Astrocyte of the spinal cord (primary cell): ENCODE measurements around the gene RTRAF.
A peak's percentile ranks its signal among the peaks of the same experiment; 100 is the strongest.

Source experiments
- DNase-seq: peaks from one replicate; pipeline ENCODE4 v3.0.0; 2011; ENCODE audit warnings: low read depth, low spot score
- H3K4me3 ChIP-seq: 2 replicates; pipeline ENCODE4 v1.5.1; 2011; ENCODE audit warnings: low read depth, mild to moderate bottlenecking, low read length, moderate library complexity
- CTCF ChIP-seq: IDR thresholded peaks from 2 replicates; pipeline ENCODE4 v1.5.1; 2012; ENCODE audit warnings: low read depth, mild to moderate bottlenecking, low read length, inconsistent platforms
- in situ Hi-C: cut with HindIII; loops from 2 replicates; pipeline ENCODE4 v1.10.0; 2017; ENCODE audit warnings: low sequenced_read_pairs

RTRAF gene

GRCh38 chr14:51989293-51990234 is at the start of gene RTRAF:
TSS of gene RTRAF (plus strand) at chr14:51989546. CDS start at chr14:51989640, 94 bp downstream.
- in situ Hi-C loops = no loop called here
- TF ChIP-seq CTCF = no peak
- DNase-seq = peak; percentile 97
- H3K4me3 ChIP-seq = peak within 1 kb of the TSS; percentile 90

- in situ Hi-C loops = no loop called here
- DNase-seq = no peak
- TF ChIP-seq CTCF = no peak
- no peak overlapping the region for H3K4me3 ChIP-seq
Observed at GRCh38 chr14:51939755-51940301, 49.5 kb upstream of the RTRAF start.

- no peak for DNase-seq
- H3K4me3 ChIP-seq = no peak overlapping the region
- no peak for TF ChIP-seq CTCF
- in situ Hi-C loops = no loop called here
Observed at GRCh38 chr14:51942971-51943370, 46.4 kb upstream of the RTRAF start.

GRCh38 chr14:51950007-51950406 is 39.3 kb upstream of the RTRAF start:
- in situ Hi-C loops = no loop called here
- no peak overlapping the region for H3K4me3 ChIP-seq
- no peak for TF ChIP-seq CTCF
- DNase-seq = no peak

GRCh38 chr14:51951656-51952055 is 37.7 kb upstream of the RTRAF start:
- TF ChIP-seq CTCF = no peak
- in situ Hi-C loops = no loop called here
- no peak for DNase-seq
- H3K4me3 ChIP-seq = no peak overlapping the region

- no peak for TF ChIP-seq CTCF
- no peak overlapping the region for H3K4me3 ChIP-seq
- in situ Hi-C loops = no loop called here
- DNase-seq = no peak
Observed at GRCh38 chr14:51954031-51954430, 35.3 kb upstream of the RTRAF start.
